GM18508 (cell line): Measurements from ENCODE around the gene RIC8B.

Source experiments
- ATAC-seq: cut with Tn5 transposase; IDR thresholded peaks from one replicate; pipeline ENCODE4 v1.9.1; 2021; ENCODE audit warnings: moderate number of reproducible peaks; ENCODE audit not compliant: insufficient read depth, unreplicated experiment

RIC8B gene

GRCh38 chr12:106863189-106863588 lies 88.7 kb downstream of the RIC8B start:
- no peak for ATAC-seq

GRCh38 chr12:106865683-106866082 lies 91.2 kb downstream of the RIC8B start:
- ATAC-seq, result no peak

GRCh38 chr12:106866426-106867080 lies 92.1 kb downstream of the RIC8B start:
- ATAC-seq, result no peak

GRCh38 chr12:106867651-106868050 lies 93.2 kb downstream of the RIC8B start:
- no peak for ATAC-seq

GRCh38 chr12:106868982-106869700 lies 94.7 kb downstream of the RIC8B start:
- no peak for ATAC-seq

GRCh38 chr12:106870116-106870515 lies 95.6 kb downstream of the RIC8B start:
- no peak for ATAC-seq

- no peak for ATAC-seq
Observed at GRCh38 chr12:106871477-106871876, 97.0 kb downstream of the RIC8B start.

- ATAC-seq, result no peak
Observed at GRCh38 chr12:106873983-106874382, 99.5 kb downstream of the RIC8B start.

GRCh38 chr12:106878804-106879203 lies 104.3 kb downstream of the RIC8B start:
- ATAC-seq, result no peak

GRCh38 chr12:106879612-106880011 lies 105.1 kb downstream of the RIC8B start:
- no peak for ATAC-seq

GRCh38 chr12:106883426-106883825 lies 108.9 kb downstream of the RIC8B start:
- no peak for ATAC-seq

- ATAC-seq, result no peak
Observed at GRCh38 chr12:106885026-106885425, 110.5 kb downstream of the RIC8B start.

- no peak for ATAC-seq
Observed at GRCh38 chr12:106885541-106886249, 111.2 kb downstream of the RIC8B start.

- no peak for ATAC-seq
Observed at GRCh38 chr12:106886932-106887331, 112.5 kb downstream of the RIC8B start.

GRCh38 chr12:106888348-106888970 lies 114.0 kb downstream of the RIC8B start:
- no peak for ATAC-seq

- ATAC-seq, result no peak
Observed at GRCh38 chr12:106889326-106889725, 114.8 kb downstream of the RIC8B start.

- no peak for ATAC-seq
Observed at GRCh38 chr12:106889950-106890626, 115.6 kb downstream of the RIC8B start.

GRCh38 chr12:106892075-106892474 lies 117.6 kb downstream of the RIC8B start:
- no peak for ATAC-seq

- no peak for ATAC-seq
Observed at GRCh38 chr12:106893451-106893850, 119.0 kb downstream of the RIC8B start.

- no peak for ATAC-seq
Observed at GRCh38 chr12:106894774-106895173, 120.3 kb downstream of the RIC8B start.
